Cardiac muscle cell (in vitro differentiated cells and primary cell): ENCODE measurements around the gene FBXL7. TPM values are rescaled to one million over a fixed set of nuclear protein-coding genes. Genes with fewer than 3 reads are reported as not detected.
A peak's percentile ranks its signal among the peaks of the same experiment; 100 is the strongest.

Source experiments
- DNase-seq, 2 donors: peaks; one replicate each; pipeline versions ENCODE4 v3.0.0 to v3.0.0-alpha.2; 2010 to 2017; ENCODE audit warnings: low read depth in 1 of 2, low spot score in 1 of 2
- H3K27ac ChIP-seq: fragments of 200-600 bp; sonication (generic); 2 replicates; pipeline ENCODE4 v1.5.1; 2016
- H3K27me3 ChIP-seq: fragments of 200-600 bp; sonication (generic); 2 replicates; pipeline ENCODE4 v1.6.0; 2016; ENCODE audit warnings: control low read depth
- H3K36me3 ChIP-seq: fragments of 200-600 bp; sonication (generic); 2 replicates; pipeline ENCODE4 v1.5.1; 2016; ENCODE audit warnings: control low read depth
- H3K4me1 ChIP-seq: fragments of 200-600 bp; sonication (generic); 2 replicates; pipeline ENCODE4 v1.8.1; 2017; ENCODE audit warnings: low read depth, mild to moderate bottlenecking, mixed run types
- H3K4me3 ChIP-seq: fragments of 200-600 bp; sonication (generic); 2 replicates; pipeline ENCODE4 v1.5.1; 2016; ENCODE audit warnings: mild to moderate bottlenecking
- H3K9me3 ChIP-seq: fragments of 200-600 bp; sonication (generic); 2 replicates; pipeline ENCODE4 v1.5.1; 2017; ENCODE audit warnings: low read depth, mild to moderate bottlenecking, control low read depth
- polyA plus RNA-seq: library from polyadenylated mRNA; unstranded; fragments of >200 nt; fragmentation: Nextera tagmentation; extraction: Ambion mirVana; gene quantifications from 2 replicates; pipeline ENCODE4 v1.2.1, GENCODE V29; 2016
- total RNA-seq: library from RNA; depleted of rRNA; stranded (reverse); fragments of >200 nt; gene quantifications from 2 replicates; pipeline ENCODE4 v1.2.3, GENCODE V29; 2016
- TF ChIP-seq, protein P1 (sequence below): IDR thresholded peaks from 2 replicates; pipeline ENCODE4 v1.5.1; 2012; ENCODE audit warnings: low read depth, mild to moderate bottlenecking, low read length

The FBXL7 gene
- total and polyA plus RNA-seq, 2 experiments from 2014 or later, result 16.7 to 22.5 TPM

DNA sequence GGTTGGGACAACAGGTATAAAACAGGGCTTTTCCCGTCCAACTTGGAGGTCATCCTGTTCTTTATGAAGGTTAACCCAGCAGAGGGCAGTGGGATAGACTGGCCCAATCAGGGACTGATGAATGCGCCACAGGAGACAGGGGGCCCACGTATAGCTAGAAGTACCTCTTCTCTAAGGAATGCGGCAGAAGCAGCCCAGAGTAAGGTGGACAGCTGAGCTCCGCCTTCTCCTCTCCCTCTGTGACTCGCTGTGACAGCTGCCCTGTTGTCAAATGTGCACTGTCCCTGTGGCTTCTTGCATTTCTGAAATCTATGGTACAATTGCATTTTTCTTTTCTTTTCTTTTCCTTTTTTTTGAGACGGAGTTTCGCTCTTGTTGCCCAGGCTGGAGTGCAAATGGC, 306.6 kb downstream of the FBXL7 start:
- Histone ChIP-seq H3K9me3 (peaks cover 2% of the 10 kb centered on the region), H3K27ac (no peak overlapping the region), H3K4me3 (no peak overlapping the region), H3K36me3 (no peaks in the 10 kb centered on the region), H3K27me3 (no peaks in the 10 kb centered on the region), H3K4me1 (peaks cover 10% of the 10 kb centered on the region)
- DNase-seq, result no peak
- TF ChIP-seq, protein P1, sequence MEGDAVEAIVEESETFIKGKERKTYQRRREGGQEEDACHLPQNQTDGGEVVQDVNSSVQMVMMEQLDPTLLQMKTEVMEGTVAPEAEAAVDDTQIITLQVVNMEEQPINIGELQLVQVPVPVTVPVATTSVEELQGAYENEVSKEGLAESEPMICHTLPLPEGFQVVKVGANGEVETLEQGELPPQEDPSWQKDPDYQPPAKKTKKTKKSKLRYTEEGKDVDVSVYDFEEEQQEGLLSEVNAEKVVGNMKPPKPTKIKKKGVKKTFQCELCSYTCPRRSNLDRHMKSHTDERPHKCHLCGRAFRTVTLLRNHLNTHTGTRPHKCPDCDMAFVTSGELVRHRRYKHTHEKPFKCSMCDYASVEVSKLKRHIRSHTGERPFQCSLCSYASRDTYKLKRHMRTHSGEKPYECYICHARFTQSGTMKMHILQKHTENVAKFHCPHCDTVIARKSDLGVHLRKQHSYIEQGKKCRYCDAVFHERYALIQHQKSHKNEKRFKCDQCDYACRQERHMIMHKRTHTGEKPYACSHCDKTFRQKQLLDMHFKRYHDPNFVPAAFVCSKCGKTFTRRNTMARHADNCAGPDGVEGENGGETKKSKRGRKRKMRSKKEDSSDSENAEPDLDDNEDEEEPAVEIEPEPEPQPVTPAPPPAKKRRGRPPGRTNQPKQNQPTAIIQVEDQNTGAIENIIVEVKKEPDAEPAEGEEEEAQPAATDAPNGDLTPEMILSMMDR, result no peak

GRCh38 chr5:15807248-15807647, 307.3 kb downstream of the FBXL7 start:
- TF ChIP-seq, protein P1, result no peak
- Histone ChIP-seq H3K36me3 (no peaks in the 10 kb centered on the region), H3K27ac (no peak overlapping the region), H3K4me1 (peaks cover 10% of the 10 kb centered on the region), H3K9me3 (peaks cover 2% of the 10 kb centered on the region), H3K27me3 (no peaks in the 10 kb centered on the region), H3K4me3 (no peak overlapping the region)
- no peak for DNase-seq

- Histone ChIP-seq H3K27ac (peak overlapping the region; percentile 72), H3K27me3 (no peaks in the 10 kb centered on the region), H3K4me3 (no peak overlapping the region), H3K36me3 (no peaks in the 10 kb centered on the region), H3K4me1 (peaks cover 10% of the 10 kb centered on the region), H3K9me3 (peaks cover 2% of the 10 kb centered on the region)
- TF ChIP-seq, protein P1, result peak; percentile 26
- DNase-seq, result peak; percentile 32 to 53
These were observed 307.9 kb downstream of the FBXL7 start for GRCh38 chr5:15807871-15808270.

DNA sequence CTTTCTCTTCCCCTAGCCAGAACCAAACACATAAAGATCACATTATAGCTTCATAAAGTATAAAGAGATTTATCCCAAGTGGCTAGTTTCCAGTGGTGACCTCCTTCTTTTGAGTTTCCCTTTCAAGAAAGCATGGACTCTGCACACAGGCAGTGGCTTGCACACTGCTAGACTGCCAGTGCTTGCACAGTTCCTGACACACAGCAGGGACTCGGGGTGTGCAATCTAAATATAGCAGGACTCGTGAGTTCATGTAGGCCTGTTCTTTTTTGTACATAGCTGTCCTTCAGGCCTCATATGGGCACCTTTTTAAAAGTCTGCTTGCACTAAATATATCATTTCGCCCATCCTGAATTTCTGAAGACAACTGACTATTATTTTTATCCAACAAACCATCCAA, 308.6 kb downstream of the FBXL7 start:
- Histone ChIP-seq H3K4me3 (no peak overlapping the region), H3K27ac (peak overlapping the region; percentile 72), H3K27me3 (no peaks in the 10 kb centered on the region), H3K9me3 (peaks cover 2% of the 10 kb centered on the region), H3K4me1 (peaks cover 10% of the 10 kb centered on the region), H3K36me3 (no peaks in the 10 kb centered on the region)
- DNase-seq, result peak in 1 of 2 donors; percentile 26
- TF ChIP-seq, protein P1, result no peak

GRCh38 chr5:15819617-15820016, 319.6 kb downstream of the FBXL7 start:
- H3K9me3 ChIP-seq, result no peaks in the 10 kb centered on the region
- H3K4me3 ChIP-seq, result no peak overlapping the region
- H3K27ac ChIP-seq, result no peak overlapping the region
- no peaks in the 10 kb centered on the region for H3K27me3 ChIP-seq
- DNase-seq, result no peak
- TF ChIP-seq, protein P1, result no peak
- no peaks in the 10 kb centered on the region for H3K36me3 ChIP-seq
- no peaks in the 10 kb centered on the region for H3K4me1 ChIP-seq

DNA sequence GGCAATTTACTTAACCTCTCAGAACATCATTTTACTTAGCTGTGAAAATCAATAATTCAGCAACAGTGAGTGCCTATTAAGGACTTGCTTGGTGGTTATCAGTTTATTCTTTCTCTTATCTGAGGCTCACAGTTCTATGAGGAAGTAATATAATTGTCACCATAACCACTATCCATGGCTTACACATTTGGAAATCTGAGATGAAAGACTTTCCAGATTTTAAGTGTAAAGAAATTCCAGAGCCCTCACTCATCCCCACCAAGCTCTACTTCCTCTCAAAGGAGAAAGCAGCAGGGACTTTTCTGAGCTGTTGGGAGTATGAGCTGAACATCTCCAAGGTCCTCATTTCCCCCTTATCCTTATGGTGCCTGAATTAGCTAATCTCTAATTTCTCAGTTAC, 321.5 kb downstream of the FBXL7 start:
- no peak overlapping the region for H3K4me3 ChIP-seq
- DNase-seq, result peak in 1 of 2 donors; percentile 45
- H3K36me3 ChIP-seq, result no peaks in the 10 kb centered on the region
- TF ChIP-seq, protein P1, result no peak
- H3K9me3 ChIP-seq, result no peaks in the 10 kb centered on the region
- H3K27ac ChIP-seq, result no peak overlapping the region
- H3K4me1 ChIP-seq, result no peaks in the 10 kb centered on the region
- H3K27me3 ChIP-seq, result no peaks in the 10 kb centered on the region
